GM12892 (cell line): ENCODE measurements around the gene ERC1.
"Not testable (repeated sequence)": the region's sequence is repeated elsewhere in the genome, so short reads cannot be mapped to it uniquely, and the experiment has no call there.

Source experiments
- DNase-seq: peaks from one replicate; pipeline ENCODE4 v3.0.0; 2011; ENCODE audit not compliant: insufficient read length
- FAIRE-seq: peaks from 2 replicates; lab custom pipeline; 2011; peaks lifted over from hg19 to GRCh38; lab: Jason Lieb, UNC
- POLR2A ChIP-seq: IDR thresholded peaks from 2 replicates; pipeline ENCODE4 v1.6.1; 2011; ENCODE audit warnings: low read depth, low read length, control low read depth
- POLR2AphosphoS5 ChIP-seq: IDR thresholded peaks from 2 replicates; pipeline ENCODE4 v1.6.1; 2011; ENCODE audit warnings: low read depth, low read length, control low read depth
- TAF1 ChIP-seq: IDR thresholded peaks from 2 replicates; pipeline ENCODE4 v1.6.1; 2011; ENCODE audit warnings: low read depth, mild to moderate bottlenecking, control low read depth, low read length, borderline replicate concordance

ERC1 gene

DNA sequence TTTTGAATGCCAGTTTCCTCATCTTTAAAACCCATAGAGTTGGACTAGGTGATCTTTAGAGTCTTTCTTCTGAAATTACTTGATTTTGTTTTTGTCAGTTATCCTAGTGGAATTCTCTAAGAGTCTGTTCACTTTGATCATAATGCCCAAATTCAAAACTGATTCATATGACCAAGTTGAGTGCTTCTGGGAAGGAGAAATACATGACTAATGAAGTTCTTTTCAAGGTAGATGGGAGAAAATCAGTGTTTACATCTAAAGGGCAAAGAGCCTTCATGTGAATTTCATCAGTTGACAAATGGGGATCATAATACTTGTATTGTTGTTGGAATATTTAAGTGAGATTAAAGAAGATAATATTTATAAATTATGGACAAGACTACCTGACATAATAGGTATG lies 53.2 kb downstream of the ERC1 start:
- DNase-seq (no peak), FAIRE-seq (no peak)
- TF ChIP-seq POLR2AphosphoS5 (no peak), POLR2A (no peak), TAF1 (no peak)

DNA sequence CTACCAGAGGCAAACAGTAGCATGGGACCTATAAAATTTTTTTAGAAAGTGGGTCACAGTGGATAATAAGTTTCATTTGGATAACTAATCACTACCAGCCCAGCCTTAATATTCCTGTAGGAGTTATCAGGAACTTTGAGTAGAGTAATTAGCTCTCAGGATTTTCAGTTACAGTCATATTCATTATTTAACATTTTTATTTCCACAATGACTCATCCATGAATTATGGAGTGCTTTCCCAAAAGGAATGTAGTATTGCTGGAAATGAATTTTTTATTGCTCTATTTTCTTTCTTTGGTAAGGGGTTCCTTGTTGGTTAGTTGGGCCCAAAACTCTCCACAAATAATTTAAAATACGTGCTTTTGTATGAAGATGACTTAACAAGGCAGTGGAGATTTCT lies 53.7 kb downstream of the ERC1 start:
- DNase-seq: no peak
- TF ChIP-seq POLR2A (no peak), TAF1 (no peak), POLR2AphosphoS5 (no peak)
- FAIRE-seq: no peak

DNA sequence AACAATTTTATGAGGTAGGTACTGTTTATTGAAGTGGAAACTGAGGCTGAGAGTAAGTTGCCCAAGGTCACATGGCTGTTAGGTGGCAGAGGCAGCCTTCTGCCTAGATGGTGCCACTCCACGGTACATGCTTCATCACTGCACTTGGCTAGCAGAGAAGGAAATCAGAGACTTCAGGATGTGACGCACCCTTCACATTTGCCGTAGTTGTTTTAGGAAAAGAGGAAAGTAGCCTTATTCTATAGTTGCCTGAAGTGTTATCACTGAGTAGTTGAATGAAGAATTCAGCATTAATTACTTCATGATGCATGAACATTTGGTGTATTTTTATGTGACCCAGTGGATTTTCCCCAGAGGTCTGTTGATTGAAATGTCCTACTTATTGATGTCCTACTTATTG lies 55.7 kb downstream of the ERC1 start:
- no peak for FAIRE-seq
- no peak for DNase-seq
- no peak for TF ChIP-seq POLR2AphosphoS5
- no peak for TF ChIP-seq POLR2A
- no peak for TF ChIP-seq TAF1

DNA sequence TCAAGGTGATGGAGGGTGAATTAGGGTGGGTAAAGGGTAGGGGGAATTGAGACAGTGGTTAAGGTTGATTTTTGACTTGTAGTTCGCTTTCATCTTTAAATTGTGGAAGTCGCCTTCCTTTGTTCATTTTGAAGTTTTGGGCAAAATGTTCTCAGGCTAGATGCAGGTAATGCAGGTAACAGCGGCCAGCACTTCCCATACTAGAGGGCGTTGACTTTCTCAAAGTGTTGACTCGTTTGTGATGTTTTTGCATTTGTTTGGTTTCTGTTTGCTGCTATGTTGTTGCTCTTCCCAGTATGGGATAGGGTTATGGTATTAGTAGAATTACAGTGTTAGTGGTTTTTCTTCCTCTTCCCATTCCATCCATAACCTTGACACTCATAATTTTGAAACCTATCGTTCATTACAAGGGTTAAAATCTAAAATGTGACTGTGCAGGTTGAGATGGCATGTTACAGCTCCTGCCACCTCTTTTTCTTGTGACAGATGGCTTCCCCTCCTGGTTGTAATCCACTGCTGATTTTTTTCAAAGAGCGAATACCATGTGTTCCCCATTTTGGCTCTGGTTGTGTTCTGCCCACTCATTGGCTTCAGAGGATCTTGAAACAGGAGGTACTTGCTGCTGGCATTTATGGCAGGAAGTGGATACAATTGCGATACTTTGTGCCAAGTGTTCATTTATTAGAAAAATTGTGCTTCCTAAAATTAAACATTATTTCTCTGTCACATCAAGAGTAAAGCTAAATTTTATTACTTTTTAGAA lies 57.1 kb downstream of the ERC1 start:
- TF ChIP-seq TAF1: no peak
- no peak for TF ChIP-seq POLR2AphosphoS5
- no peak for TF ChIP-seq POLR2A
- FAIRE-seq (no peak), DNase-seq (no peak)

DNA sequence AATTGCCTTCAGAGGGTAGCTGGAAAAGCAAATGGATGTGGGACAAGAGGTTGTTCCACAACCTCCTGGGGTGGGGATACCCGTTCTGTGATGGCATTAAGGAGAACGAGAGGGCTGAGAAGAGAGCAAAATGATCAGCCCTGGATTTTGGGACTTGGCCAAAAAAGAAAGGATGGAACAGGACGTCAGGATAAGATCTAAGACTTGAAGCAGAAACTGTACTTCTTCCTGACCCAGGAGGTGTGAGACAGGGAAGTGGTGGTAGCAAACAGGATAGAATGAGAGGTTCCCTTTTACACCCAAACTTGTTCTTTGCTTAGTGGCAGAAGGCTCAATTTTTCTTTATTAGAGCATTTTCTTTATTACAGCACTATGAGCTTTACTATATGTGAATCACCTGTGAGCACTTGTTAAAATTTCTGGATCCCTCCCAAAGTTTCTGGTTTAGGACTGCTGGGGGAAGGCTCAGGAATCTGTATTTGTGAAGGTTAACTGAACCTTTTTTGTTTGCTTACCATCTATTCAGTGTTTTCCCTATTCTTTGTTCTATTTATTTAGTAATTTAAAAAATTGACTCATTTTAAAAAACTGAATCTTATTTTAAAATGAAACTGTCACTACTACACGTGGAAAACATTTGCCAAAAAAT lies 59.2 kb downstream of the ERC1 start:
- FAIRE-seq: no peak
- DNase-seq: no peak
- TF ChIP-seq TAF1 (no peak), POLR2A (no peak), POLR2AphosphoS5 (no peak)

DNA sequence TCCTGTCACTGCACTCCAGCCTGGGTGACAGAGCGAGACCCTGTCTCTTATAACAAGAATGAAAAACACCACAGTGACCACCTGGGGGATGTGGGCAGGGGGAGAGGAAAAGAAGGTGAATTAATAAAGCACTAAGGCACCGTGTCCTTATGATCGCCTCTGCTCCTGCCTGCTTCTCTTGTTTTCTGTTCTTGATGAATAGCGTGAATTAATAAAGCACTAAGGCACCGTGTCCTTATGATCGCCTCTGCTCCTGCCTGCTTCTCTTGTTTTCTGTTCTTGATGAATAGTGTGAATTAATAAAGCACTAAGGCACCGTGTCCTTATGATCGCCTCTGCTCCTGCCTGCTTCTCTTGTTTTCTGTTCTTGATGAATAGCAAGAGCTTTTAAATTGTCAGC lies 60.6 kb downstream of the ERC1 start:
- FAIRE-seq: not testable (repeated sequence)

DNA sequence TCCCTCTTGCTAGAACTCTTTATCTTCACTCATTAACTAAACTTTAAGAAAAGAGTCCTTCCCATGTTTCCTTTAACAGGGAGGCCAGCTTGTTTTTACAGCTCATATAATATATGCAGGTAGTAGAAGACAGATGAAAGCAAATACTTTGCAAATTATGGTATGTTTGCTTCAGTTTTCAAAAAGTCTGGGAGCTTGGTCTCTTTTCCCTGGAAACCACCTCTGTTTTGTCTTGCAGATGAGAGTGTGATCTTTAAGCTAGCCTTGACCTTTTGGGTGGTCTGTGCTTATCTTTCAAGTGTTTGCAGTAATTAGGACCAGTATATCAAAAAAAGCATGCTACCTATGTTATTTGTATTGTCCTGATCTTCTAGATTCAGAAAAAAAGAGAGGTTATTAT lies 62.7 kb downstream of the ERC1 start:
- no peak for FAIRE-seq
- TF ChIP-seq TAF1: no peak
- TF ChIP-seq POLR2A: no peak
- TF ChIP-seq POLR2AphosphoS5: no peak

More for the DNA sequence above, 60.6 kb downstream of the ERC1 start:
- DNase-seq: not testable (repeated sequence)

DNA sequence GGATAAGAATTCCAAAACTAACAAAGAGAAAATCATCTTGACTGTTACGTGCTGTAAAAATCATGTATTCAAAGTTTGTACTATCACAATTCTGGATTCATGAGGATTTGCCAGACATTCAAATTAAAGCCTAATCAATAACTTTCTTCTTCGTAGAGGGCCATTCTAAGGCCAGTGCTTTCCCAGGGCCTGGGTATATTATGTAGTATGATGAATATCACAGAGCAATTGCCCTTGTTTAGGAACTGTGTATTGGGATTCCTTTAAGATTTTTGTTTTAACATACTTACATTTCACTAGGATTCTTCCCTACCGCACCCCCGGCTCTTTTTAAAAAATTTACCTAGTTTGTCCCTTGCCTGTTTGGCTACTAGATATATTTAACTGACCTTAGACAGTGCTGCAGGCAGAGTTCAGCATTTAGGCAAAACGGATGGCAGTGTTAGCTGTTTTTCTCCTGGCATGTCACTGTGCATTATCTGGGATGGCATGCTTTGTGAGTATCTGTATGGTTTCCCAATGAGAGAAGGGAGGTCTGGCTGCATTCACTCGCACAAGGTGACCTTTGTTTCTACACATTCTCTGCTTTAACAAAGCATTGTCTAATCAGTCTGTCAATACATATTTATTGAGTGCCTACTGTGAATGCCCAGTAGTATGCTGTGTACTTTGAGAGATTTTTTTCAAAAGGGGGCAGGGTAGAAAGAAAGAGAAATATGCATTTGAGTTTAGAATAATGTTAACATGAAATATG lies 63.3 kb downstream of the ERC1 start:
- FAIRE-seq (no peak), DNase-seq (no peak)
- TF ChIP-seq POLR2AphosphoS5 (no peak), TAF1 (no peak), POLR2A (no peak)

More for the DNA sequence above, 62.7 kb downstream of the ERC1 start:
- DNase-seq: no peak

DNA sequence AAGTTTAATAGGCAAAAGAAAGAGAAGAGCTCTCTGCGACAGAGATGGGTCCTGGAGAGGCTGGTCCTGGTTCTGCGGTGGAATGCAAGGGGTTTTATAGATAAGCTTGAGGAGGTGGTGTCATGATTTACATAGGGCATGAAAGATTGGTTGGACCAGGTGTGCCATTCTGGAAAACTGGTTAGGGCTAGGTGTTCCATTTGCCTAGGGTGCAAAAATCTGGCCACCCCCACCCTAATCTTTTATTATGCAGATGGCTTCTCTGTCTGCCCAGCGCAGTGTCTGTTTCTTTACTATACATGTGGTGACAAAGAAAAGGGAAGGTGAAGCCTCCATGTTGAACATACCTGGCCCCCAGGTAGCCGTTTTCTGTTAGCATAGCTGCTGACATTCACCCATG lies 65.4 kb downstream of the ERC1 start:
- no peak for FAIRE-seq
- DNase-seq: no peak
- TF ChIP-seq POLR2AphosphoS5: no peak
- no peak for TF ChIP-seq TAF1
- TF ChIP-seq POLR2A: no peak

DNA sequence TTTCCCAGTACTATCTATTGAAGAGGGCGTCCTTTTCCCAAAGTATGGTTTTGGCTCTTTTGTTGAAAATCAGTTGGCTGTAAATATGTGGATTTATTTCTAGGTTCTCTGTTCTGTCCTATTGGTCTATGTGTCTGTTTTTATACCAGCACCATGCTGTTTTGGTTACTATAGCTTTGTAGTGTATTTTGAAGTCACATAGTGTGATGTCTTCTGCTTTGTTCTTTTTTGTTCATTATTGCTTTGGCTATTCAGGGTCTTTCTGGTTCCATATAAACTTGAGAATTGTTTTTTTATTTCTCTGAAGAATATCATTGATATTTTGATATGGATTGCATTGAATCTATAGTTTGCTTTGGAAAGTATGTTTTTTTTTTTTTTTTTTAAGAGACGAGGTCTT lies 67.4 kb downstream of the ERC1 start:
- no peak for DNase-seq
- TF ChIP-seq TAF1: no peak
- TF ChIP-seq POLR2AphosphoS5: no peak
- TF ChIP-seq POLR2A: no peak
- no peak for FAIRE-seq

DNA sequence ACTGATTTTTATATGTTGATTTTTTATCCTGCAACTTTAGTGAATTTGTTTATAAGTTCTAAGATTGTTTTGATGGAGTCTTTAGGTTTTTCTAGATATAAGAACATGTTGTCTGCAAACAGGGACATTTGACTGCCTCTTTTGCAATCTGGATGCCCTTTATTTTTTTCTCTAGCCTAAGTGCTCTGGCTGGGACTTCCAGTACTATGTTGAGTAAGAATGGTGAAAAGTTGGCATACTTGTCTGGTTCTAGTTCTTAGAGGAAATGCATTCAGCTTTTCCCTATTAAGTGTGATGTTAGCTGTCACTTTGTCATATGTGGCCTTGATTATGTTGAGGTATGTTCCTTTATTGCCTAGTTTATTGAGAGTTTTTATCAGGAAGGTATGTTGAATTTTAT lies 68.1 kb downstream of the ERC1 start:
- DNase-seq (no peak), FAIRE-seq (no peak)
- TF ChIP-seq POLR2A: no peak
- no peak for TF ChIP-seq POLR2AphosphoS5
- TF ChIP-seq TAF1: no peak
